ENCODE results near the gene LRIG3. TPM values are rescaled to one million over a fixed set of nuclear protein-coding genes. Genes with fewer than 3 reads are reported as not detected.
A peak's percentile ranks its signal among the peaks of the same experiment; 100 is the strongest.

LRIG3 gene
- total and polyA plus RNA-seq, 2 donors (not counting 3 experiments of a cell fraction or from before 2014, with no cell fraction given), result 55.5 to 55.7 TPM

DNA sequence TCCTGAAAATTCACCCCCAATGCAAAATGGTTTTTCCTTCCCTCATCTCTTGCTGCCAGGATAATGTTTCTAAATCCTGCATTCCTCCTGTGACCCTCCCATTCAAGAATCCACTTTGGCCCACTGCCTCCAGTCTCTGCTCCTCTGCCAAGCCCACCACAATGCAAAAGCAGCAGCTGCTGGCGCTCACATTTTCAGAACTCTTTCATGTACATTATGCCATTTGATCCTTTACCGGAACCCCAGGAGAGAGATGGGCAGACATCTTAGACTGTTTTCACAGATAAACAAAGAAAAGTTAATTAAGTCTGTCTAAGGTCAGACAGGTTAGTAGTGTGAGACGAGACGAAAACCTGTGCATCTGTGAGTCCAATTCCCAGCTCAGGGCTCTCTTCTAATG, 12.9 kb downstream of the LRIG3 start:
- FAIRE-seq, result no peak
- Histone ChIP-seq H3K4me2 (ENCODE audit: insufficient read depth, low read length) (no peak overlapping the region), H3K9me3 (replicated peaks; ENCODE audit: control insufficient read depth, insufficient read depth, low read length) (no peaks in the 10 kb centered on the region), H3K79me2 (ENCODE audit: control insufficient read depth, insufficient read depth, low read length) (peaks cover 33% of the 10 kb centered on the region), H2AFZ (ENCODE audit: low read depth, low read length) (no peak overlapping the region), H3K4me1 (ENCODE audit: control insufficient read depth, extremely low read depth, insufficient read depth, low read length) (peaks cover 9% of the 10 kb centered on the region), H3K27ac (ENCODE audit: insufficient read depth, low read depth, low read length) (no peak overlapping the region), H3K9me1 (replicated peaks; ENCODE audit: control insufficient read depth, extremely low read depth, insufficient read depth, low read length) (no peaks in the 10 kb centered on the region), H3K27me3 (ENCODE audit: control insufficient read depth in 2 of 2, insufficient read depth in 2 of 2, low read length in 2 of 2) (no peaks in the 10 kb centered on the region), H3K4me3 (replicated peaks in 1 of 3; ENCODE audit: insufficient read depth in 1 of 3, low read depth in 1 of 3, low read length in 3 of 3) (no peak overlapping the region), H3K9ac (replicated peaks; ENCODE audit: extremely low read depth, insufficient read depth, low read length) (no peak overlapping the region), H4K20me1 (replicated peaks; ENCODE audit: control insufficient read depth, extremely low read depth, insufficient read depth, low read length) (no peaks in the 10 kb centered on the region), H3K36me3 (ENCODE audit: control insufficient read depth in 2 of 2, extremely low read depth in 1 of 2, insufficient read depth in 2 of 2, low read length in 2 of 2) (peaks cover 11 to 34% of the 10 kb centered on the region in 2 experiments)
- ChIA-PET CTCF (interaction anchor here (0.7 to 1.8 kb wide), 4 partner anchors 8 to 367 kb away, joined by 3 to 6 read pairs (median 4); no protein-coding TSS in a partner anchor), POLR2A (no interaction called here)
- TSS peak; percentile 98 for BruUV-seq (replicated peaks)
- dilution Hi-C loops (cut with MboI; ENCODE audit: extremely low pct_ligation_motif_present, low sequenced_read_pairs), result no loop called here
- DNase-seq (ENCODE audit: low read depth, low spot score), result no peak
- intact Hi-C loops (cut with micrococcal nuclease), result no loop called here
- TF ChIP-seq, protein P1, sequence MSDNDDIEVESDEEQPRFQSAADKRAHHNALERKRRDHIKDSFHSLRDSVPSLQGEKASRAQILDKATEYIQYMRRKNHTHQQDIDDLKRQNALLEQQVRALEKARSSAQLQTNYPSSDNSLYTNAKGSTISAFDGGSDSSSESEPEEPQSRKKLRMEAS (IDR thresholded peaks at IDR 0.05; ENCODE audit: insufficient read depth, insufficient read length), result no peak
- TF ChIP-seq POLR2A (IDR thresholded peaks at IDR 0.05; ENCODE audit: low read depth, low read length), result no peak

DNA sequence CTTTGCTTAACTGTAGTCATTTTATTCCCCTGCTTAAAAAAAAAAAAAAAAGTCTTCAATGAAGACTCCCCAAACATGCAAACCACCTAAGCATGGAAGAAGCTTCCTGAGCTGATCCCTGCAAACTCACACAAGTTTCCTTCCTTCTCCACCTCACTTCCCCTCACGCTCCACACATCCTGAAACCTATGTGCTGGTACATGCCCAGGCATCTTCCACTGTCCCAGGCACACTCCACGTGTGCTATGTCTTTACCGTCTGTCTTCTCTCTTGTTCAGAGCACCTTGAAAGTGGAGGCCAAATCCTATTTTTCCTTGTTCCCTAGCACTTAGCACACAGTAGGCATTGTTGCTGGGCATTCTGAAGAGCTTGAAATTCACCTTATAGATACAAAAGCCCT, 13.4 kb downstream of the LRIG3 start:
- no peak overlapping the region for H3K4me3 ChIP-seq (replicated peaks in 1 of 3; ENCODE audit: insufficient read depth in 1 of 3, low read depth in 1 of 3, low read length in 3 of 3)
- no peak overlapping the region for H3K9ac ChIP-seq (replicated peaks; ENCODE audit: extremely low read depth, insufficient read depth, low read length)
- no peaks in the 10 kb centered on the region for H3K9me3 ChIP-seq (replicated peaks; ENCODE audit: control insufficient read depth, insufficient read depth, low read length)
- CTCF ChIA-PET, result interaction anchor here (0.7 to 1.8 kb wide), 4 partner anchors 9 to 366 kb away, joined by 3 to 6 read pairs (median 4); no protein-coding TSS in a partner anchor
- no peak overlapping the region for H3K4me2 ChIP-seq (ENCODE audit: insufficient read depth, low read length)
- BruUV-seq (replicated peaks), result no TSS peak
- peaks cover 10 to 33% of the 10 kb centered on the region in 2 experiments for H3K36me3 ChIP-seq (ENCODE audit: control insufficient read depth in 2 of 2, extremely low read depth in 1 of 2, insufficient read depth in 2 of 2, low read length in 2 of 2)
- POLR2A ChIA-PET, result no interaction called here
- FAIRE-seq (peak; percentile 65), DNase-seq (ENCODE audit: low read depth, low spot score) (no peak)
- H3K27me3 ChIP-seq (ENCODE audit: control insufficient read depth in 2 of 2, insufficient read depth in 2 of 2, low read length in 2 of 2), result no peaks in the 10 kb centered on the region
- no peak overlapping the region for H2AFZ ChIP-seq (ENCODE audit: low read depth, low read length)
- H3K27ac ChIP-seq (ENCODE audit: insufficient read depth, low read depth, low read length), result no peak overlapping the region
- H4K20me1 ChIP-seq (replicated peaks; ENCODE audit: control insufficient read depth, extremely low read depth, insufficient read depth, low read length), result no peaks in the 10 kb centered on the region
- peaks cover 32% of the 10 kb centered on the region for H3K79me2 ChIP-seq (ENCODE audit: control insufficient read depth, insufficient read depth, low read length)
- no peak for TF ChIP-seq MYC (IDR thresholded peaks at IDR 0.05; ENCODE audit: low read depth, low read length)
- no peak for TF ChIP-seq POLR2A (IDR thresholded peaks at IDR 0.05; ENCODE audit: low read depth, low read length)
- TF ChIP-seq FOS (IDR thresholded peaks at IDR 0.05; ENCODE audit: borderline replicate concordance, insufficient read depth, low read length), result no peak
- dilution Hi-C loops (cut with MboI; ENCODE audit: extremely low pct_ligation_motif_present, low sequenced_read_pairs) (no loop called here), intact Hi-C loops (cut with micrococcal nuclease) (no loop called here)
- H3K9me1 ChIP-seq (replicated peaks; ENCODE audit: control insufficient read depth, extremely low read depth, insufficient read depth, low read length), result no peaks in the 10 kb centered on the region
- H3K4me1 ChIP-seq (ENCODE audit: control insufficient read depth, extremely low read depth, insufficient read depth, low read length), result peaks cover 9% of the 10 kb centered on the region

All from endothelial cell of umbilical vein (primary cell).